ENCODE data around the gene MSH3.
"Not testable (repeated sequence)": the region's sequence is repeated elsewhere in the genome, so short reads cannot be mapped to it uniquely, and the experiment has no call there.

MSH3 gene

DNA sequence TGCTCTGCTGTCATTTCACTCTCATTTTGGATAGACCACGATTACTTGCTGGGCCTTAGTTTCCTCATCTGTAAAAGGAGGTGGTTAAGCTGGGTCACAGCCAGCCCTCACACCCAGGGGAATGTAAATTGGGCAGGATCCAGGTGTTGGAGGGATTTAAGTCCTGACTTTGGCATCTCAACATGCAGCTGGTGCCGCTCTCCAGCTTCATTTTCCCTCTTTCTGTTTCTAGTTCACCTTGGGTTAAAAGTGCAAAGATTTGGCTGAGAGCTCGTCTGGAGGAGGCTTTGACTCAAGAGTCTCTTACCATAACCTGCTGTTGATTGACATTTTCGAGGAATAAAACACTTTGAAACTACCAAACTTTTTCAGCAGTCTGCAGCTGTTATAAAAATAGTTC lies 144.6 kb downstream of the MSH3 start:
- DNase-seq, result no peak

DNA sequence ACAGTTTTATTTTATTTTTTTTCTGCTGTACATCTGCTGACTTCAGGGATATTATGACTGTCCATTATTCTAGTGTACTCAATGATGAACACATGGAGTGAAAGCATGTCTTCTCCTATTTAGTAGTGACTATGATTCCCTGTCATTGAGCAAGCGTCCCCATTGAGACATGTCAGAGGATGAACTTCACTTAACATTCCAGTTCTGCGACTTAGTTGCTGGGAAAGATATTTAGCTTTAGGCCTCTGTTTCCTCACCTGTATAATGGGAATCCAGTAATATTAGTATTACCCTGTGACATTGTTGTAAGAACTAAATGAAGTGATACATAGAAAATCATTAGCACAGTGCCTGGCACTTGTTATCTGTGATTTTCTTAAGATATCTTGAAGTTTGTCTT lies 145.1 kb downstream of the MSH3 start:
- DNase-seq, result no peak

DNA sequence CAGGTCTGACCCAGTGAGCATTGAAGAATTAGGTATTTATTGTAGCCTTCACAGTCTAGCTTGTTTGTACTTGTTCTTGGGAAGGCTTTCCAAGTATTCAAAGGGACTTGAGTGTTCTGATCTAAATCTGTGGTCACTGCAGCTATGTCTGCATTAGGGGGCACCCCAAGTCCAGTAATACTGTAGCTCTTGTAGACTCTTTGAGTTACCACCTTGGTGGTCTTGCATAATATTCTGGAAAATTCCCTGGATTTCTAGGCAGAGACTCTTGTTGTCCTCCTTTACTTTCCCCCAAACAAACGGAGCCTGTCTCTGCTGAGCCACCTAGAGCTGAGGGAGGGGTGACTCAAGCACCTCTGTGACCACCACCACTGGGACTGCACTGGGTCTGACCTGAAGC lies 149.9 kb downstream of the MSH3 start:
- DNase-seq, result no peak

DNA sequence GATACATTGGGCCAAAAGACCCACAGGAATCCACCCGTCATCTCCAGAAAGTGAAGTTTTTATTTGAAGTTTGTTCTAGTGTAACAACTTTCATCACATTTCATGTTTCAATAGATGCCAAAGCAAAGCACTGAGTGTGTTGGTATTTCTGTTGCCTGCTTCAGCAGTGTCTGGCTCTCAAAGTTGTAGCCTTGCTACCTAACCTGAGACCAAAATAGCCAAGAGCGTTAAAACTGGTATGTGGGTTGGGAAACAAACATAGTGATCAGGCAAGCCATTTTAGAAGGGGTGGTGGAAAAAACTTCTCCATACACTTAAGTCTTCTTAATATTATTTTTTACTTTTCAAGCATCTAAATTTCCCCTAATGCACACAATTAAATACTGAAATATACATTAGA lies 150.6 kb downstream of the MSH3 start:
- no peak for DNase-seq

- DNase-seq, result no peak
Observed at GRCh38 chr5:80806929-80807328, 152.5 kb downstream of the MSH3 start.

- no peak for DNase-seq
Observed at GRCh38 chr5:80809451-80809850, 155.0 kb downstream of the MSH3 start.

GRCh38 chr5:80810425-80810824 lies 156.0 kb downstream of the MSH3 start:
- DNase-seq, result no peak

DNA sequence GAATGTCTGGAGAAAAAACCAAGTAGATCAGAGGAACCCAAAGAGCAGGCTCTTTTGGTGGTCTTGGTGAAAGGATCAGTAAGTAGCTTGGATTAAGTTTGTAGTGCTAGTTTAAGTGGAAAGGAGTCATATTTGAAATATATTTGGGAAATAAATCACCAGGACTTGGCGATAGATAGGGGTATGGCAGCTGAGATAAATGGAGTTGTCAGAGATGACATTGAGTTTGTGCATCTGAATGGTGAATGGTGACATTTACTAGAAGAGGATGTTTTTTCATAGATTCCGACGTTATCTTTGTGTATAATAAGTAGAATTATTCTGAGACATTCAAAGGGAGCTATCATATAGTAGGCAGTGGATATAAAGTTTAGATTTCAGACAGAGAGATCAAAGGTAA lies 162.1 kb downstream of the MSH3 start:
- DNase-seq, result no peak

DNA sequence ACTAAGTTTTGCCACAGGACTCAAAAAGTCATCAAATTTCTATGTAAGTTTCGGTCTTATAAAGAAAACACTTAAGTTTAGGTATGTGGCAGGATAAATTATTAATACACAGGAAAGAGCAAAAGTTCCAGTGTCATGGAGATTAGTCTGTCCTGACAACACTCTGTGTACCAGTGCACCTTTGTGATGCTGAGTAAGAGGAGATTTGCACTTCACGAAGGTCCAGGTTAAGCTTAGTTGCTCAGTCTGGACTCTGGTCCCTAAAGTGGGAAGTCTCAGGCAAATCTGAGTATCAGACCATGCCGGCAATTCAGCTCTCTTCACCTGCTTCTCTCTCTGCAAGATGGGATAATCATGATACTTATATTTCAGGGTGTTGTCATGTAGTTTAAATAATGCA lies 166.2 kb downstream of the MSH3 start:
- no peak for DNase-seq

- DNase-seq, result no peak
Observed at GRCh38 chr5:80822640-80823039, 168.2 kb downstream of the MSH3 start.

GRCh38 chr5:80824159-80824558 lies 169.7 kb downstream of the MSH3 start:
- DNase-seq, result not testable (repeated sequence)

- DNase-seq, result no peak
Observed at GRCh38 chr5:80825786-80826460, 171.5 kb downstream of the MSH3 start.

DNA sequence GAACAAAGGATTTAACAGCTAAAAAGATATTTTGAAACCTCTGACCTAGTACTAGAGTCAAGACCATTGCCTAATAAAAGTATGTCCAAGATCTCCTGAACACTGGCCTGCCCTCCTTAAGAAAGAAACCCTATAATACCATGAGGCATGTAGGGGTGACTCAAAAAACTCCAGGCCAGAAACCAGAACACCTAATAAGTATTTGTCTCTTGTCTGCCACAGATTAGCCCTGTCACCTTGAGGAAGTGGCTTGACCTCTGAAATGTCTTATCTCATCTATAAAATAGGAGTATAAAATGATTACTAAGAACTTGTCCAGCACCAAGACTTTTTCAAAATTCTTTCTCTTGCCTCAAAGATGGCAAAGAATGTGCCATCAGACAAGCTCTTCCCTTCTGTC lies 180.3 kb downstream of the MSH3 start:
- no peak for DNase-seq

- DNase-seq, result no peak
Observed at GRCh38 chr5:80835128-80835527, 180.7 kb downstream of the MSH3 start.

DNA sequence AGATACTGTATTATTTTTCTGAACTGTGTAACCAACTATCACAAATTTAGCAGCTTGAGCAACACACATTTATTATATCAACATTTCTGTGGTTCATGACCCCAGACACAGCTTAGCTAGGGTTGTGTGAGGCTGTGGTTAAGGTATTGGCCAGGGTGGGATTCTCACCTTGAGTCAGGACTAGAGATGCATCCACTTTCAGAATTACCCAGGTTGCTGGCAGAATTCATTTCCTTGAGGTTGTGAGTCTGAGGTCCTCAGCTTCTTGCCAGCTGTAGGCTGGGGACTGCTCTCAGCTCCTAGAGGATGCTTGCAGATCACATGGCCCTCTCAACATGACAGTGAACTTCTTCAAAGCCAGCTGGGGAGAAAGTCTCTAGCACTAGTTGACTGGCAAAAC lies 183.2 kb downstream of the MSH3 start:
- DNase-seq, result no peak

DNA sequence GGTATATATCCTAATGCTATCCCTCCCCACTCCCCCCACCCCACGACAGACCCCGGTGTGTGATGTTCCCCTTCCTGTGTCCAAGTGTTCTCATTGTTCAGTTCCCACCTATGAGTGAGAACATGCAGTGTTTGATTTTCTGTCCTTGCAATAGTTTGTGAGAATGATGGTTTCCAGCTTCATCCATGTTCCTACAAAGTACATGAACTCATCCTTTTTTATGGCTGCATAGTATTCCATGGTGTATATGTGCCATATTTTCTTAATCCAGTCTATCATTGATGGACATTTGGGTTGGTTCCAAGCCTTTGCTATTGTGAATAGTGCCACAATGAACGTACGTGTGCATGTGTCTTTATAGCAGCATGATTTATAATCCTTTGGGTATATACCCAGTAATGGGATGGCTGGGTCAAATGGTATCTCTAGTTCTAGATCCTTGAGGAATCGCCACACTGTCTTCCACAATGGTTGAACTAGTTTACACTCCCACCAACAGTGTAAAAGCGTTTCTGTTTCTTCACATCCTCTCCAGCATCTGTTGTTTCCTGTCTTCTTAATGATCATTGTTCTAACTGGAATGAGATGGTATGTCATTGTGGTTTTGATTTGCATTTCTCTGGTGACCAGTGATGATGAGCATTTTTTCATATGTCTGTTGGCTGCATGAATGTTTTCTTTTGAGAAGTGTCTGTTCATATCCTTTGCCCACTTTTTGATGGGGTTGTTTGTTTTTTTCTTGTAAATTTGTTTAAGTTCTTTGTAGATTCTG lies 186.8 kb downstream of the MSH3 start:
- not testable (repeated sequence) for DNase-seq

DNA sequence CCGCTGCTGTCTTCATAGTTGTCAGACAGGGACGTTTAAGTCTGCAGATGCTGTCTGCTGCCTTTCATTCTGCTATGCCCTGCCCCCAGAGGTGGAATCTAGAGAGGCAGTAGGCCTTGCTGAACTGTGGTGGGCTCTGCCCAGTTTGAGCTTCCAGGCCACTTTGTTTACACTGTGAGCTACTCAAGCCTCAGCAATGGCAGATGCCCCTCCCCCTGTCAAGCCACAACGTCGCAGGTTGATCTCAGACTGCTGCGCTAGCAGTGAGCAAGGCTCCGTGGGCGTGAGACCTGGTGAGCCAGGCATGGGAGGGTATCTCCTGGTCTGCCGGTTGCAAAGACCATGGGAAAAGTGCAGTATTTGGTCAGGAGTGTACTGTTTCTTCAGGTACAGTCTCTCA lies 192.0 kb downstream of the MSH3 start:
- DNase-seq, result not testable (repeated sequence)

DNA sequence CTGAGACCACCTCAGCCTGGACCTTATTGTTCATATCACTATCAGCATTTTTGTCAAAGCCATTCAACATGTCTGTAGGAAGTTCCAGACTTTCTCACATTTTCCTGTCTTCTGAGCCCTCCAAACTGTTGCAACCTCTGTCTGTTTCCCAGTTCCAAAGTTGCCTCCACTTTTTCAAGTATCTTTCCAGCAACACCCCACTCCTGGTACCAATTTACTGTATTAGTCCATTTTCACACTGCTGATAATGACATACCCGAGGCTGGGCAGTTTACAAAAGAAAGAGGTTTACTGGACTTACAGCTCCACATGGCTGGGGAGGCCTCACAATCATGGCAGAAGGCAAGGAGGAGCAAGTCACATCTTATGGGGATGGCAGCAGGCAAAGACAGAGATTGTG lies 195.7 kb downstream of the MSH3 start:
- not testable (repeated sequence) for DNase-seq

- no peak for DNase-seq
Observed at GRCh38 chr5:80852331-80853245, 198.1 kb downstream of the MSH3 start.

DNA sequence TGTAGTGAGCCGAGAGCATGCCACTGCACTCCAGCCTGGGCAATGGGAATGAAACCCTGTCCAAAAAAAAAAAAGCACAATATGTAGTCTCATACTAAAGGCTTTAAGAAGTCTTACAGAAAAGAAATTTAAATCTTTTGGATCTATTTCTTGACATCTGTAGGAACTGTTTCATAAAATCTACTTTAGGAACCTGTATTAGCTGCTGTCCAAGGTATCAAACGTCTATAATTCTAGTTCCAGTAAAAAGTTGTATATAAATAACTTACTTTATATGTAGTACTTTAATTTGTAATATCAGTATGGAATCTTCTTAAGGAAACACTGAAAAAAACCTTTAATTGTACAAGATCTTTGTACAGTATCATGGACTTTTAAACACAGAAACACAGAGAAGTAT lies 199.0 kb downstream of the MSH3 start:
- DNase-seq, result no peak

DNA sequence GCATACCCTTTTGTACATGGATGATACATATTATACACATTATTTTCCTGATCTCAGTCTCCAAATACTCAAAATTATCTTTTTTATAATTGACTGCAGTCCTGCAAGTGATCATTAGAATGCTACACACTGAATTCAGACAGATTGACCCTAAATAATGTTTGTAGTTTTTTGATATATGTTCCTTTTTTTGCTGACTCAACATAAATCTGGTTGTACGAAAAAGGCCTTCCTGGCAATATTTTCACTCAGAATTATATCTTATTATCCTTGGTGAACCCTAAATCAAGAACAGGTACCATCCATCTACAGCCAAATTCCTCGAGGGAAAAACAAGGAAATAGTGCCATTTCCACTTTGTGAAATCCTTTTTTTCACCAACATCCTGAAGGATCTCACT lies 200.1 kb downstream of the MSH3 start:
- no peak for DNase-seq

DNA sequence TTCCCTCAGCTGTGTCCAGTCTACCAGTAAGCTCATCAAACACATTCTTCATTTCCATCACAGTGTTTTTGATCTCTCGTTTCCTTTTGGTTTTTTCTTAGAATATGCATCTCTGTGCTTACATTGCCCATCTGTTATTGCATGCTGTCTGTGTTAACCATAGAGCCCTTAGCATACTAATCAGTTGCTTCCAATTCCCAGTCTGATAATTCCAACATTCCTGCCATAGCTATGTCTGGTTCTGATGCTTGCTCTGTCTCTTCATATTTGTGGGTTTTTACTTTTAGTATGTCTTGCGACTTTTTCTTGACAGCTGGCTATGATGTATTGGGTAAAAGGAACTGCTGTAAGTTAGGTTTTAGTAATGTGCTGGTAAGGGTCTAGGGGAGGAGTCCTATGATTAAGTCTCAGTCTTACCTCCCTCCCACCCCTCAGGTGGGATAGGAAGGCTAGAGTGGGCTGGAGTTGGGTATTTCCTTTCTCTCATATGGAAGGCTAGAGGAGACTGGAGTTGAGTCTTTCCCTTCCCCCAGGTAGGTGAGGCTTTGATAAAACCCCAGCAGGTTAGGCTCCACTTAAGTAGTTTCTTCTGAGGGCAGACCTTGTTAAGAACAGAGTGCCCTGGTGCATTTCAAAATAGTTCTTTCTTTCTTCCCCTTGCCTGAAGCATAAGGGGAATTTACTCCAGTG lies 206.6 kb downstream of the MSH3 start:
- DNase-seq, result no peak

DNA sequence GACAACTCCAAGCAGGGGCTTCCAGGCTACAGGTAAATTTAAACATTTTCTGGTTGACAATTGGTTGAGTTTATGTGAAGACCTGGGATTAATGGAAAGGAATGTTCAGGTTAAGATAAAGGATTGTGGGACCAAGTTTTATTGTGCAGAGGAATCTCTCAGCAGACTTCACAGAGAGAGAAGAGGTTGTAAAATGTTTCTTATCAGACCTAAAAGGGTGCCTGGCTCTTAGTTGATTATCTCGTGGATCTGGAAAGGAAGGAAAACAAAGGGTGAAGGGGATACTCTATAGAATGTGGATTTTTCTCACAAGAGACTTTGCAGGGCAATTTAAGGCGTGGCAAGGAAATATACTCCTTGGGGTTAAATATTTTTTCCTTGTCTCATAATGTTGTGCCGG lies 209.3 kb downstream of the MSH3 start:
- no peak for DNase-seq

Measured in CD4-positive, alpha-beta T cell treated with Interleukin-17A for 4 hours (primary cell).